Body of pancreas (tissue), 4 donors: ENCODE data around the gene KRTAP2-1.

Source experiments
- CTCF ChIP-seq, 7 experiments: fragments of 450-650 bp in 4 of 7; fragments of 200-600 bp in 3 of 7; sonication (generic) in 3 of 7; IDR thresholded peaks; one replicate each; pipeline ENCODE4 v1.5.1; 2016 to 2019; ENCODE audit warnings: antibody characterized with exemption in 7 of 7
- POLR2A ChIP-seq, 3 donors: fragments of 450-650 bp; IDR thresholded peaks; one replicate each; pipeline ENCODE4 v1.6.1; 2016; ENCODE audit warnings: antibody characterized with exemption in 3 of 3, mild to moderate bottlenecking in 2 of 3

GRCh38 chr17:41013606-41014005 lies 33.5 kb downstream of the KRTAP2-1 start:
- TF ChIP-seq CTCF (IDR thresholded peaks at IDR 0.05) (no peak), POLR2A (IDR thresholded peaks at IDR 0.05) (no peak)
